Upper lobe of left lung (tissue), 4 donors: ENCODE results near the gene GLT6D1.

Experiments used
- POLR2A ChIP-seq, 4 donors: fragments of 450-650 bp; IDR thresholded peaks; one replicate each; pipeline ENCODE4 v1.5.1; 2016 to 2017; ENCODE audit warnings: antibody characterized with exemption in 4 of 4, mild to moderate bottlenecking in 2 of 4
- TF ChIP-seq, protein P1 (sequence below), 6 experiments: fragments of 450-650 bp in 4 of 6; fragments of 200-600 bp in 2 of 6; sonication (generic) in 2 of 6; IDR thresholded peaks; one replicate each; pipeline ENCODE4 v1.5.1; 2016 to 2019; ENCODE audit warnings: antibody characterized with exemption in 6 of 6

DNA sequence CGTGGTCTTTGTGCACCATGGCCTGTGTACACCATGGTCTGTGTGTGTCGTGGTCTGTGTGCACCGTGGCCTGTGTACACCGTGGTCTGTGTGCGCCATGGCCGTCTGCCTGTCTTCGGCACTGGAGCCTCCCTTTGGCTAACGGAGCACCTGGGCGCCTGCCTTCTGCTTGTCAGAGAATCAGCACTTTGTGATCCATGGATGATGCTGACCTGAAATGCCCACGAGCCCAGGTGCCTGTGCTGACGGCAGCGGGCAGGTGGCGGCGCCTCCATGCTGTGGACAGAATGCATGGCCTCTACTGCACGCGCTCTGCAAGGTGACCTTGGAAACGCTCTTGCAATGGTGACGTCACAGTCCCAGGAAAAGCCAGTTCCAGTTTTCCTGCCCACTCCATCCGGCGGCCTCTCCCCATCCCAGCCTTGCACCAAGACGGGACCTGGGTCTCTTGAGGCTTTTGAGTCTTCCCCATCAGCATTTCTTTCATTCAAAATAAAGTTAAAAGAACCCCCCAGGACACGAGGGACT is 38.4 kb upstream of the GLT6D1 start:
- no peak for TF ChIP-seq POLR2A (IDR thresholded peaks at IDR 0.05)
- TF ChIP-seq, protein P1, sequence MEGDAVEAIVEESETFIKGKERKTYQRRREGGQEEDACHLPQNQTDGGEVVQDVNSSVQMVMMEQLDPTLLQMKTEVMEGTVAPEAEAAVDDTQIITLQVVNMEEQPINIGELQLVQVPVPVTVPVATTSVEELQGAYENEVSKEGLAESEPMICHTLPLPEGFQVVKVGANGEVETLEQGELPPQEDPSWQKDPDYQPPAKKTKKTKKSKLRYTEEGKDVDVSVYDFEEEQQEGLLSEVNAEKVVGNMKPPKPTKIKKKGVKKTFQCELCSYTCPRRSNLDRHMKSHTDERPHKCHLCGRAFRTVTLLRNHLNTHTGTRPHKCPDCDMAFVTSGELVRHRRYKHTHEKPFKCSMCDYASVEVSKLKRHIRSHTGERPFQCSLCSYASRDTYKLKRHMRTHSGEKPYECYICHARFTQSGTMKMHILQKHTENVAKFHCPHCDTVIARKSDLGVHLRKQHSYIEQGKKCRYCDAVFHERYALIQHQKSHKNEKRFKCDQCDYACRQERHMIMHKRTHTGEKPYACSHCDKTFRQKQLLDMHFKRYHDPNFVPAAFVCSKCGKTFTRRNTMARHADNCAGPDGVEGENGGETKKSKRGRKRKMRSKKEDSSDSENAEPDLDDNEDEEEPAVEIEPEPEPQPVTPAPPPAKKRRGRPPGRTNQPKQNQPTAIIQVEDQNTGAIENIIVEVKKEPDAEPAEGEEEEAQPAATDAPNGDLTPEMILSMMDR (IDR thresholded peaks at IDR 0.05) = no peak
